ENCODE data around the gene ZNF106.

Gene ZNF106

GRCh38 chr15:42367041-42367440 lies 123.9 kb downstream of the ZNF106 start:
- DNase-seq (ENCODE audit: low spot score) = no peak

- DNase-seq (ENCODE audit: low spot score) = no peak
These were observed 124.9 kb downstream of the ZNF106 start for GRCh38 chr15:42365921-42366550.

DNA sequence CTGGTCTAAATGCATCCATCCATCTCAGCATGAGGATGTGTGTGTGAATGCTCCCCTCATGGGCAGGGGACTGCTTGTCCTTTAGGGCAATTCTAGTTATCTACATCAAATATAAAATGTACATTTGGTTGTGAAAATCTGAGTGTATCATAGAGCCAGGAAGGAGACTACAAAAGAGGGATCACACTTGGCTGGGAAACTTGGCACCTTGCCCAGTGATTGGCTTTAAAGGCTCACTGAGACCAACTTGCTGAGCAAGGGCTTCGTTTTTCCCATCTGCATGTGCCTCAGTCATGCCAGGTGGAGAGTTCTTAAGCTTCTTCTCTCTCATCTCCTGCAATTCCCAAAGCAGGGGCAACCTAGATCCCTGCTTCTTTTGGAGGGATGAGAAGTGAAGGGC lies 126.4 kb downstream of the ZNF106 start:
- DNase-seq (ENCODE audit: low spot score) = no peak

DNA sequence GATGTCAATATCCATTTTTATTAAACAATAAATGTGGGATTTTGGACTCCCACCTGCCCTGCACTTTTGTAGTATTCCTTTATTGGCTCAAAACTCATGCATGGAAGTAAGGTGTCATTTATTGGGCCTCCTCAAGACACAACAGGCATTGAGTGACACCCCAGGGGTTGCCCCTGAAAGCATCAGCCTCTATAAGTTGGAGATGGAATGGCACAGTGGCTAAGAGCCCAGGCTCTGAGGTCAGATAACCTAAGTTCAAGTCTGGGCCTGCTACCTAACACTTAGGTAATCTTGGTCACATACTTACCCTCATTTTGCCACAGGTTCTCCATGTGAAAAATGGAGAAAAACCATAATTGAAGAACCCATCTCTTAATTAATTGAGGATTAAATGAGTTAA lies 127.0 kb downstream of the ZNF106 start:
- DNase-seq (ENCODE audit: low spot score) = no peak

DNA sequence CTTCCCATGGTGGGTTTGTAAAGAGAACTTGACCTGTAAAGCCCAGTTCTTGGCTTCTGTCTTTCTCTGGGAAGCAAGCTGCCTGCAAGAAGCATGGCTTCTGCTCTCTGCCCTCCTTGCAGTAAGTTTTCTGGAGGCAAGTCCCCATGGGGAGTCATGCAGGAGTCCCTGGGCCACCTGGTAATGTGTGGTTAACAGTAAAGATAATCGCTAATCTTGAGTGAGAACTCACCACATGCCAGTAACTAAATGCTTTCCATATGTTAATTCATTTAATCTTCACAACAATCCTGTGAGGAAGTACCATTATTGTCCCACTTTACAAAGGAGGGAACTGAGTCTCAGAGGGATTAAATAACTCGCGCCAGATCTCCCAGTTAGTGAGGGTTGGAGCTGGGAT lies 127.5 kb downstream of the ZNF106 start:
- no peak for DNase-seq (ENCODE audit: low spot score)
